OCI-LY7 (cell line): ENCODE results near the gene UBA7.

ENCODE experiments used
- CTCF ChIP-seq: fragments of 200-600 bp; sonication (generic); conservative IDR thresholded peaks from 2 replicates; pipeline ENCODE4 v1.5.1; 2014; ENCODE audit warnings: mild to moderate bottlenecking, antibody characterized with exemption, low read length, moderate library complexity, mixed read lengths
- EZH2phosphoT487 ChIP-seq: fragments of 200-600 bp; sonication (generic); IDR thresholded peaks from 2 replicates; pipeline ENCODE4 v1.6.1; 2018; ENCODE audit warnings: low read depth, borderline replicate concordance, mild to moderate bottlenecking, mixed run types, antibody characterized with exemption, low read length, moderate library complexity, mixed read lengths

DNA sequence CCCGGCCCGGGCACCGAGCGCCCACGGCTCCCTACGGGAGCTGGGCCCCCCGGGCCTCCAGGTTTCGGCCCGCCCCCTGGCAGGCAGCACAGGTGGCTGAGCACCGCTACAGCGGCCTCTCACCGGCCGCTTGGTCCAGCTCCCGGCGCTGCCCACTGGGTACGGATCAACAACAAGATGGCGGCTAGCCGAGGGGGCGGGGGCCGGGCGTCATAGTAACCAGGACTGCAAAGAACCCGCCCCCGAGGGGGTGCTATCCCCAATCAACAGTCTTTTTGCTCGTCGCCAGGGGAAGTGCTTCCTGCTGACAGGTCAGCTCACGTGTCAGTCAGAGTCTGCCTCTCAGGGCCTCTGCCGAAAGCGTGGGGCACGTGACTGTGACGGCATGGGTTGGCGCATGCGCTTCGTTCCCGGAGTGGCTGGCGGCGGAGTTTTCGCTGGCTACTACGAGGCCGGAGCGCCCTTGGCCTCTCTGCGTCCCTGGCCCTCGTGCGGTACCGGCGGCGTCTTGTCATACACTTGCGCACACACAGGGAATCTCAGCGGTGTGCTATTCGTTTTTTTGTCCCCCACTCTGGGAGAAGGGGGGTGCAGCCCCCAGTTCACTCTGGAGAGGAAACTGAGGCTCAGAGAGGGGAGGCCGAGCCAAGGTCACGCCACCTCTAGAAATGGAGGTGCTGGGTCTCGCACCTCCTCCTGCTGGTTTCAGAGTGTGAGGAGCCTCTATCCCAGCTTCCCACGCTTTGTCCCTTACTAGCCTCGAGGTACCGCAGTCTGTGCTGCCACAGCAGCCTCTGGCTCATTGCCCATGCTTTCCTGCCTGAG is 27.2 kb downstream of the UBA7 start, which contains the start of gene IP6K1:
- TF ChIP-seq CTCF, result no peak
- TF ChIP-seq EZH2phosphoT487, result no peak
